ENCODE measurements around the gene HAGH.
"Not testable (repeated sequence)": the region's sequence is repeated elsewhere in the genome, so short reads cannot be mapped to it uniquely, and the experiment has no call there.

- TF ChIP-seq, protein P1, sequence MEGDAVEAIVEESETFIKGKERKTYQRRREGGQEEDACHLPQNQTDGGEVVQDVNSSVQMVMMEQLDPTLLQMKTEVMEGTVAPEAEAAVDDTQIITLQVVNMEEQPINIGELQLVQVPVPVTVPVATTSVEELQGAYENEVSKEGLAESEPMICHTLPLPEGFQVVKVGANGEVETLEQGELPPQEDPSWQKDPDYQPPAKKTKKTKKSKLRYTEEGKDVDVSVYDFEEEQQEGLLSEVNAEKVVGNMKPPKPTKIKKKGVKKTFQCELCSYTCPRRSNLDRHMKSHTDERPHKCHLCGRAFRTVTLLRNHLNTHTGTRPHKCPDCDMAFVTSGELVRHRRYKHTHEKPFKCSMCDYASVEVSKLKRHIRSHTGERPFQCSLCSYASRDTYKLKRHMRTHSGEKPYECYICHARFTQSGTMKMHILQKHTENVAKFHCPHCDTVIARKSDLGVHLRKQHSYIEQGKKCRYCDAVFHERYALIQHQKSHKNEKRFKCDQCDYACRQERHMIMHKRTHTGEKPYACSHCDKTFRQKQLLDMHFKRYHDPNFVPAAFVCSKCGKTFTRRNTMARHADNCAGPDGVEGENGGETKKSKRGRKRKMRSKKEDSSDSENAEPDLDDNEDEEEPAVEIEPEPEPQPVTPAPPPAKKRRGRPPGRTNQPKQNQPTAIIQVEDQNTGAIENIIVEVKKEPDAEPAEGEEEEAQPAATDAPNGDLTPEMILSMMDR (conservative IDR thresholded peaks at IDR 0.05 in 1 of 2, IDR thresholded peaks at IDR 0.05 in 1 of 2; ENCODE audit: extremely low read depth in 1 of 2, insufficient read depth in 1 of 2, low read depth in 1 of 2, low read length in 2 of 2) = not testable (repeated sequence)
- not testable (repeated sequence) for TF ChIP-seq EZH2 (IDR thresholded peaks at IDR 0.05; ENCODE audit: borderline replicate concordance, low read length)
Observed at GRCh38 chr16:1799263-1799662, 27.4 kb downstream of the HAGH start.
